GM19395 (cell line): ENCODE results near the gene FBXL20.
"Not testable (repeated sequence)": the region's sequence is repeated elsewhere in the genome, so short reads cannot be mapped to it uniquely, and the experiment has no call there.

Experiments used
- ATAC-seq: cut with Tn5 transposase; IDR thresholded peaks from one replicate; pipeline ENCODE4 v1.9.1; 2021; ENCODE audit warnings: mild to moderate bottlenecking, moderate library complexity; ENCODE audit not compliant: unreplicated experiment

The FBXL20 gene

DNA sequence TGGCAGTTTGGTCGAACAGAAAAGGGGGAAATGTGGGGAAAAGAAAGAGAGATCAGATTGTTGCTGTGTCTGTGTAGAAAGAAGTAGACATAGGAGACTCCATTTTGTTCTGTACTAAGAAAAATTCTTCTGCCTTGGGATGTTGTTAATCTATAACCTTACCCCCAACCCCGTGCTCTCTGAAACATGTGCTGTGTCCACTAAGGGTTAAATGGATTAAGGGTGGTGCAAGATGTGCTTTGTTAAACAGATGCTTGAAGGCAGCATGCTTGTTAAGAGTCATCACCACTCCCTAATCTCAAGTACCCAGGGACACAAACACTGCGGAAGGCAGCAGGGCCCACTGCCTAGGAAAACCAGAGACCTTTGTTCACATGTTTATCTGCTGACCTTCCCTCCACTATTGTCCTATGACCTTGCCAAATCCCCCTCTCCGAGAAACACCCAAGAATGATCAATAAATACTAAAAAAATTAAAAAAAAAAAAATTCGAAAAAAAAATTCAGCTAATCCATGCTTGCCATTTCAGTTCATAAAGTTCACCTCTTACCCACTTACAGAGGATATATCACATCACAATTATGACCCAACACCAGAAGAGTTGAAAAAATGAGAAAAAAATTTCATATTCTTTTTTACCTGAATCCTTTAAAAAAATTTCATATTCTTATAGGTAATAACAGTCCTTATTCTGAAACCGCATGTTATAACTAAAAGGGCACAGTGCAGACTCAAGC lies 67.2 kb downstream of the FBXL20 start:
- not testable (repeated sequence) for ATAC-seq

DNA sequence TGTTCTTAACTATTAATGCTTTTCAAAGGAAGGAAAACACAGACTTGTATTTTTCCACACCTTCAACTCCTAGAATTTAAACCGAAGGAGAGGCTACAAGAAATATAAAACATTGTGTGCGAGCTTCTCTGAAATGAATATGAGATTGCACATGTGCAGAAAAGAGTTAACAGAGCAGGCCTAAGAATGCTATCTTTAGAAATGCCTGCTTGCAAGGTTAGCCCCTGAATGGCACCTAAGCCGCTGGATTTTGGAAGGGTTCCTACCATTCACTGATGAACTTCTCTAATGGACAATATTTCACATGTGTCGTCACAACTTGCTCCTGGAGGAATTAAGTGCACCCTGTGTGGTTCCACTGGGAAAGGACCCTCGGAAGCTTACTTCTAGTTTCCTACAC lies 69.3 kb downstream of the FBXL20 start:
- ATAC-seq, result no peak

DNA sequence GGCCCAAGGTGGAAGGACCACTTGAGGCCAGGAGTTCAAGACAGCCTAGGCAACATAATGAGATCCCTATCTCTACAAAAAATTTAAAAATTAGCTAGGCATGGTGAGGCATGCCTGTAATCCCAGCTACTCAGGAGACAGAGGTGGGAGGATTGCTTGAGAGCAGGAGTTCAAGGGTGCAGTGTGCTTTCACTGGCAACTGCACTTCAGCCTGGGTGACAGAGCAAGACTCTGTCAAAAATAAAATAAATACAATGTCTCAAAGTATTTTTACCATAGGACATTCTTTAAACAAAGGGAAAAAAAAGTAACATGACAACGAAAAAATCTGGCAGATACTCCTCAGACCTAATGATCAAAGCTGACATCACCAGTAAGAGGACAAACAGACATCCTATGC lies 72.6 kb downstream of the FBXL20 start:
- ATAC-seq, result no peak

DNA sequence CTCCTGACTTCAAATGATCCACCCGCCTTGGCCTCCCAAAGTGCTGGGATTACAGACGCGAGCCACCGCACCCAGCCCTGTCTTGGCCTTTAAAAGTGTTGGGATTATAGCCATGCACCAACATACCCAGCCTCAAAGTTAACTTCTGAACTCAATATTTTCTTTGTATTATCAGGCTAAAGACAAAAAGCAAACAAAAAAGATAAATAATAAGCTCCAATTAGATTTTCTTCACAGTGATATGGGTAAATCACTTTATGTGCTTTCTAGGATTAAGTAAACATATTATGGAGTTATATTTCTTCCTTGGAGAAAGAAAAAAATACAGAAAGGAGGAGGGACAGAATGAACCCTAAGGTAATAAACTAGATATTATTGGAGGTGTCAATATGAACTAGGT lies 74.3 kb downstream of the FBXL20 start:
- no peak for ATAC-seq

DNA sequence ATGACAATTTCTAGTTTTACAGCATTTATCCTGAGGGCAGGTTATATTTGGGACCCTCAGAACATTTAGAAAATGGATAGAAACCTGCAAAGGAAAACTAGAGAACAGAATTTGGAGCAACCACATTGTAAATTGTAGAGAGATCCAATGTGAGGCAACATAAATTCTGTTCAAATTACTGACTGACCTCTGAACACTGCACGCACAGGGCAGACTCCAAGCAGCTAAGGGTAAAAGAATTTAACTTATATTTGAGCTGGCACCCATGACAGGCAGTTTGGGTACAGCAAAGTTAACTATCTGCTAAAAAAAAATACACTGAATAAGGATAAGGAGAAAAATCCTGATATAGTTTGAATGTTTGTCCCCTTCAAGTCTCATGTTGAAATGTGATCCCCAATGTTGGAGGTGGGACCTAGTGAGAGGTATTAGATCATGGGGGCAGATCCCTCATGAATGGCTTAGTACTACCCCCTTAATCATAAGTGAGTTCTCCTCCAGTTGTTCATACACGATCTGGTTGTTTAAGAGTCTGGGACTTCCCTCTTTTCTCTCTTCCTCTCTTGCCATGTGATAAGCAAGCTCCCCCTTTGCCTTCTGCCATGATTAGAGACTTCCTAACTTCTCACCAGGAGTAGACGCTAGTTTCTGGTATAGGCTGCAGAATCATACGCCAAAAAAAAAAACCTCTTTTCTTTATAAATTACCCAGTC lies 75.7 kb downstream of the FBXL20 start:
- no peak for ATAC-seq

DNA sequence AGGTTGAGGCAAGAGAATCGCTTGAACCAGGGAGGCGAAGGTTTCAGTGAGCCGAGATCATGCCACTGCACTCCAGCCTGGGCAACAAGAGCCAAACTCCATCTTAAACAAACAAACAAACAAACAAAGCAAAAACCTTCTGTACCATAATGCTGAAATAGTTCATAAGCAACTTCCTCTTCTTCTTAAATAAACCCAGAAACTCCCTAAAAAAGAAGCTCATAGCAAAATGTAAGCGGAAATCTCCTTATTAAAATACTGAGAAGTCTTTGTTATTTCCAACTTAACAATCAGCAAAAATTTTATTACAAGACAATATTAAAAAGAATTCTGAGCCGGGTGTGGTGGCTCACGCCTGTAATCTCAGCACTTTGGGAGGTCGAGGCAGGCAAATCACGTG lies 82.8 kb downstream of the FBXL20 start:
- ATAC-seq, result no peak

DNA sequence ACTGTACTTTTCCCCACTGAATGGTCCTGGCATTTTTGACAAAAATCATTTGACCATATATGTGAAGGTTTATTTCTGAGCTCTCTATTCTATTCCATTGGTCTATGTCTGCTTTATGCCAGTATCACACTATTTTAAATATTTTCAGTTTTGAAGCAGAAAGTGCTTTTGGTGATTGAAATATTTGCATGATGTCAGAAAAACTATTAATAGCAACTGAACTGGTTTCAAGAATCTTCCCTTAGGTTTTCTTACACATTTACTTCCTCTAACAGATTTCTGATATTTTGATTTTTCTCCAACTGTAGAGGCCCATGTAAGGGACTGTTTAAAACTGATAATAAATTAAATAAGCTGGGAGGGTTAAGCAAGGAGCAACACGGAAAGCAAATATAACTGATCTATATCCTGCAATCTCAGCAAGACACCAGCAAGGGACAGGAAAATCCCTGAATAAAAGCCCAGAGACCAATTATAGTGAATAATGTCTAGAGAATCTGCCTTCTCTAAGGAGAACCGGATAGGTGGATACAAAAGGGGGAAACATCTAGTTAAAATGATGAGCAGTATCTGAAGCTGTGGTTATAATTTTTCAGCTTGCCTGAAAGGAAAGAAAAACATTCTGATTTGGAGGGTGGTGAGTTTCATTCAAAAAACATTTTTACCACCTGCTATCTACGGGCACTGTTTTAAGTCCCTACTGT lies 94.8 kb downstream of the FBXL20 start:
- no peak for ATAC-seq

DNA sequence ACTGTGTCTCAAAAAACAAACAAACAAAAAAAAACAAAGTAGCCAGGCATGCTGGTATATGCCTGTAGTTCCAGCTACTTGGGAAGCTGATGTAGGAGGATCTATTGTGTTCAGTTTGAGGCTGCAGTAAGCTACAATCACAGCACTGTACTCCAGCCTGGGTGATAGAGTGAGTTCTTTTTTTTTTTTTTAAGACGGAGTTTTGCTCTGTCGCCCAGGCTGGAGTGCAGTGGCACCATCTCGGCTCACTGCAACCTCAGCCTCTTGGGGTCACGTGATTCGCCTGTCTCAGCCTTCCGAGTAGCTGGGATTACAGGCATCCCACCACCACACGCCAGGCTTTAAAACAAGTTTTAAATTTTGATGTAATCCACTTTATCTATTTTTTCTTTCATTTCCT lies 95.4 kb downstream of the FBXL20 start:
- ATAC-seq, result no peak

DNA sequence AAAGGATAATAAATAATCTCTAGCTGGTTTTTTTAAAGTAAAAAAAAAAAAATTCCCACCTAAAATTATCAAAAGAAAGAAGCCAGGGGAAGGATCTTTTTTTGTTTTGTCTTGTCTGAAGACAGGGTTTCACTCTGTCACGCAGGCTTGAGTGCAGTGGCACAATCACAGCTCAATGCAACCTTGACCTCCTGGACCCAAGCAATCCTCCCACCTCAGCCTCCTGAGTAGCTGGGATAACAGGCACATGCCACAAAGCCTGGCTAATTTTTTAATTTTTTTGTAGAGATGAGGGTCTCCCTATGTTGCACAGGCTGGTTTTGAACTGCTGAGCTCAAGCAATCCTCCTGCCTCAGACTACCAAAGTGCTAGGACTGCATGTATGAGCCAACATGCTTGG lies 97.2 kb downstream of the FBXL20 start:
- ATAC-seq, result no peak

DNA sequence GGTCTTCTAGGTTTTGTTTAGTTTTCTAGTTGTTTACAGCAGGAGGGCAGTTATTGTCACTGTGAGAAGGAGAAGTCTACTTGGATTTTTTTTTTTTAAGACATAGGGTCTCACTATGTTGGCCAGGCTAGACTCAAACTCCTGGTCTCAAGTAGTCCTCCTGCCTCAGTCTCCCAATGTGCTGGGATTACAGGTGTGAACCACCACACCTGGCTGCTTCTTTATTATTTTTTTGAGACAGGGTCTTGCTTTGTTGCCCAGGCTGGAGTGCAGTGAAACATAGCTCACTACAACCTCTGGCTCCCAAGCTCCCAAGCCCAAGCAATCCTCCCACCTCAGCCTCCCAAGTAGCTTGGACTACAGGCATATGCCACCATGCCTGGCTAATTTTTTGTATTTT lies 107.4 kb downstream of the FBXL20 start:
- ATAC-seq, result no peak

DNA sequence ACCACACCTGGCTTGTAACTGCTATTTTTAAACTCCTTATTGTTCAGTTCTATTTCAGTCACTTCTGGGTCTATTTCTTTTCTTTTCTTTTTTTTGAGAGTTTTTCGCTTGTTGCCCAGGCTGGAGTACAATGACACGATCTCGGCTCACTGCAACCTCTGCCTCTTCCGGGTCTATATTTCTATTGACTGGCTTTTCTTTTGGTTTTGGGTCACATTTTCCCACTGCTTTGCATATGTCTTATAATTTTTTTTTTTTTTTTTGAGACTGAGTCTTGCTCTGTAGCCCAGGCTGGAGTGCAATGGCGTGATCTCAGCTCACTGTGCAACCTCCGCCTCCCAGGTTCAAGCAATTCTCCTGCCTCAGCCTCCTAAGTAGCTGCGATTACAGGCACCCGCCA lies 108.9 kb downstream of the FBXL20 start:
- ATAC-seq, result not testable (repeated sequence)

DNA sequence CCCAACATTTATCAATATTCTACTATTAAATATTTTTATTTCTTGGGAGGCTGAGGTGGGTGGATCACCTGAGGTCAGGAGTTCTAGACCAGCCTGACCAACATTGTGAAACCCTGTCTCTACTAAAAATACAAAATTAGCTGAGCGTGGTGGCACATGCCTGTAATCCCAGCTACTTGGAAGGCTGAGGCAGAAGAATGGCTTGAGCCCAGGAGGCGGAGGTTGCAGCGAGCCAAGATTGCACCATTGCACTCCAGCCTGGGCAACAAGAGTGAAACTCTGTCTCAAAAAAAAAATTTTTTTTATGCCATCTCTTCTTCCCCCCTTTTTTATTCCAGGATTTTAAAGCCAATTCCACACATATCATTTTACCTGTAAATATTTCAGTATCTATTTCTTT lies 114.9 kb downstream of the FBXL20 start:
- ATAC-seq, result not testable (repeated sequence)

DNA sequence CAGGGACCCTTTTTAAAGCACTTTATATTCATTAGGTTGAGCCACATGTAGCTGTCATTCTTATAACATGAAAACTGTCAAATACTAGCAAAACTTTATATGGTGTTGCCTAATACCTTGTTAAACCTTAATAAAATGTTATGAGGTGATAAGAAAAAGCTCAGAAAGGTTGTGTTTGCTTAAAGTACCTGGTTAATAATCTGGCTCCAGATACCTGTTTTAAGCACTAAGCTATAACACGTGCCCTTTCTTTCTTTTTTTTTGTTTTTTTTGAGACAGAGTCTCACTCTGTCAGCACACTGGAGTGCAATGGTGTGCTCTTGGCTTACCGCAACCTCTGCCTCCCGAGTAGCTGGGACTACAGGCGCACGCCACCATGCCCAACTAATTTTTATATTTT lies 116.7 kb downstream of the FBXL20 start:
- no peak for ATAC-seq

DNA sequence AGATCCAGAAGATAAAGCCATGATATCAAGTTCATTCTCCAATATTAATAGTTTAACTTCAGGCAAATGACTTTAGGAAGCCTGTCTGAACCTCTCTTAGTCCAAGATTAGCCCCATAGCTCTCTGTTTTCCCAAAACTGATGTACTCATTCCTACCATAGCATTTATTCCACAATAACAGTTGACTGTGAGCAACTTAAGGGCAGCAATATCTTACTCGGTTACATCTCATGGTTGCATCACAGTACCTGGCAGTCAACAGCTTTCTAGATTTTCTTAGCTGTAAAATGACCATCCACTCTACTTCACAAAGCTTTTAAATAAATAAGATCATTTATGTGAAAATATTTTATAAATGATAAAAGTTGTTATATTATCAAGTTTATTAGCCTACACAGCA lies 117.5 kb downstream of the FBXL20 start:
- no peak for ATAC-seq

DNA sequence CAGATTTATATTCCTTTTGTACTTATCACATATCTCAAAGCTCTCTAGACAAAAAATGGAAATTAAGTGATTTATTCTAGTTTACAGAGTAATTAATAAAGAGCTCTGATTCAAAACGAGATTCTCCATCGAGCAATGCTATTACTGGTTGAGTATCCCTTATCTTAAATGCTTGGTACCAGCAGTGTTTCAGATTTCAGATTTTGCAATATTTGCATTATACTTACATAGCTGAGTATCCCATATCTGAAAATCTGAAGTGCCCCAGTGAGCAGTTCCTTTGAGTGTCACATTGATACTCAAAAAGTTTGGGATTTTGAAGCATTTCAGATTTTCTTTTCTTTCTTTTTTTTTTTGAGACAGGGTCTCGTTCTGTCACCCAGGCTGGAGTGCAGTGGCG lies 118.3 kb downstream of the FBXL20 start:
- ATAC-seq, result no peak

DNA sequence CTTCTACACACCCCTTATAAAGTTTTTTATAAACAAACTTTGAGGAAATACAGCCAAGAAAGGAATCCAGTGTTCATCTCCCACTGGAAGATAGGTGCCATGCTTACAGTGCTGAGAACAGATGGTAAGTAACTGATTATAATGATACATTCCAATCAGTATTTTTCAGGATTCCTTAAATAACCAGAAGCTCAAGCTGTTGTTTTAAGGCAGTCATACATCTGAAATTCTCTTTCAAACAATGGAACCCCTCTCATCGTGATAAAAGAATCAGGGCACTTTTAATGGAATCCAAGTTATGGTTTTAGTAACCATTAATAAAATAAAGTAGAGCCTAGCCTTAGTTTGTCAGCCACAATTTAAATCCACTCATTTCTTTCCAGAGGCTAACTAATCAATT lies 119.6 kb downstream of the FBXL20 start:
- ATAC-seq, result no peak

DNA sequence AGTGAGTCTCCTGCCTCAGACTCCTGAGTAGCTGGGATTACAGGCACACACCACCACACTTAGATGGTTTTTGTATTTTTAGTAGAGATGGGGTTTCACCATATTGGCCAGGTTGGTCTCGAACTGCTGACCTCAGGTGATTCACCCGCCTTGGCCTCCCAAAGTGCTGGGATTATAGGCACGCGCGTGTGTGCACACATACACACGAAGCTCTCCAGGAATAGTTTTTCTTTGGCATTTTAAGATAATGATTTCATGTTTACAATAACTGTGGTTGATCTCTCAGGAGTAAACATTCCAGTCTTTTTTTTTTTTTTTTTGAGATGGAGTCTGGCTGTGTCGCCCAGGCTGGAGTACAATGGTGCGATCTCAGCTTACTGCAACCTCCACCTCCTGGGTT lies 123.2 kb downstream of the FBXL20 start:
- ATAC-seq, result not testable (repeated sequence)

DNA sequence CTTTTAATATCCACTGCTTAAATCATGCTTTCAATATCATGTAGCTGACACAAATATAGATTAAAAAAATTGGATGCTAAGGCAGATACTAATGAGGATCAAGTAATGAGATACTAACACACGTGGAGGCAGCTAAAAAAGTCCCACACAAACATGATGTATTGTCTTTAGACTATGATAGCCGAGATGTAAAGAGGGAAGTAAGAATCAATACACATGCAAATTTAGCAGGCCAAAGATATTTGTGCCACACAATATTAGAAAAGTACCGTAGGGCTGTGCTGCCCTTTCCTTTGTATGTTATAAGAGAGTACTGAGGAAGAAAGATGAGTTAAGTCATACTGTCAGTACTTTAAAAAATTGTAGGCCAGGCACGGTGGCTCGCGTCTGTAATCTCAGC lies 124.3 kb downstream of the FBXL20 start:
- ATAC-seq, result no peak

DNA sequence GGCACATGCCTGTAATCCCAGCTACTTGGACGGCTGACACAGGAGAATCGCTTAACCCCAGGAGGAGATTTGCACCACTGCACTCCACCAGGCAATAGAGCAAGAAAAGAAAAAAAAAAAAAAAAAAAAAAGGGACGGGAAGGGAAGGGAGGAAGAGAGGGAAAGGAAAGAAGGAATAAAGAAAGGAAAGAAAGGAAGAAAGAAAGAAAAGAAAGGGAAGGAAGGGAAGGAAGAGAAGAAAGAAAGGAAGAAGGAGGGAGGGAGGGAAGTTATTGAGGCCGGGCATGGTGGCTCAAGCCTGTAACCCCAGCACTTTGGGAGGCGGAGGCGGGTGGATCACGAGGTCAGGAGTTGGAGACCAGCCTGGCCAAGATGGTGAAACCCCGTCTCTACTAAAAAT lies 125.3 kb downstream of the FBXL20 start:
- ATAC-seq, result no peak

DNA sequence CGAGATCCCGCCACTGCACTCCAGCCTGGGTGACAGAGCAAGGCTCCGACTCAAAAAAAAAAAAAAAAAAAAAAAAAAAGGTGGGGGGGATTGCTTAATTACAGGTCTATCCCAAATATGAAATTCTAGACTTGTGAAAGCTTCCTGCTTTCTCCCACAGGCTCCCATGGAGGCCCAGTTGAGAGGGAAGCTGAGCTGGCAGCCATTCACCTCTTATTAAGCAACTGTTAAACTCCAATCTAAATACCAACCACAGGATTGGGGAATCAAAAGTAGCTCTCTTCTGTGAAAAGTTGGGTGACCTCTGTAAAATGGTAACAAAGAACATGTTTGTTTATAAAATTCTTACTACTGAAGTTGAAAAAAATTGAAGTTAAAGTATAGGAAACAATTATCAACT lies 129.9 kb downstream of the FBXL20 start:
- no peak for ATAC-seq

DNA sequence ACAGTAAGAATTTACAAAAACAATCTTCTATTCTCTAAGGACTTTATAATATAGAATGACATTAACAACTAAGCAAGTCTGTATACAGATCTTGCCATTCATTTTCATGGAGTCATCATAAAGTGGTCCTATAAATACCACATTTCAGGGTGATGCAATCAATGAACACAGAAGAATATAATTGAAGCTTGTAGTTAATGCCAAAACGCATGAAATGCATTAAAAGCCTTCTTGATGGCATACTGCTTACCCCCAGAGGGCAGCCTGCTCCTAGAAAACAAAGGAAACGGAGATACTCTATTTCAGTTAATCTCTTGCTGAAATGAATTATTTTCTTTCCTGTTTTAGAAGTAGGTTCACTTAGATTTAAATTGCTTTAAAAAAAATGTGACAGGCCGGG lies 130.5 kb downstream of the FBXL20 start:
- no peak for ATAC-seq

DNA sequence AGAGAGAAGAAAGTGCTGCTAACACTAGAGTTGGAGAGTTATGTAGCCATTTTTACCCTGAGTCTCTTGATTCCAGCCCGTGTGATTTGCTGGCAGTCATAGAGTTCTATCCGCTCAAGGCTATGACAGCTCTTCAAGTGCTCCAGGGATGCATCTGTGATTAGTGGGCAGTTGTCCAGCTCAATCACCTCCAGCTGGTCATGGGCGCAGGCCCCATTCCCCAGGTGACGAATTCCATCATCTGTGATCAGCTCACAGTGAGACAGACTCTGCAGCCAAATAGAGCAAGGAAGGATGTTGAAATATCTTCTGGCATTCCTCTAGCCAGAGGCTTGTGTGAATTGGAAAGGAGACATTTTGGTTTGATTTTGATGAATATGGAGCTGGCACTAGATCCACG lies 137.3 kb downstream of the FBXL20 start:
- ATAC-seq, result no peak
